ENCODE data around the gene ANK3.

The ANK3 gene

DNA sequence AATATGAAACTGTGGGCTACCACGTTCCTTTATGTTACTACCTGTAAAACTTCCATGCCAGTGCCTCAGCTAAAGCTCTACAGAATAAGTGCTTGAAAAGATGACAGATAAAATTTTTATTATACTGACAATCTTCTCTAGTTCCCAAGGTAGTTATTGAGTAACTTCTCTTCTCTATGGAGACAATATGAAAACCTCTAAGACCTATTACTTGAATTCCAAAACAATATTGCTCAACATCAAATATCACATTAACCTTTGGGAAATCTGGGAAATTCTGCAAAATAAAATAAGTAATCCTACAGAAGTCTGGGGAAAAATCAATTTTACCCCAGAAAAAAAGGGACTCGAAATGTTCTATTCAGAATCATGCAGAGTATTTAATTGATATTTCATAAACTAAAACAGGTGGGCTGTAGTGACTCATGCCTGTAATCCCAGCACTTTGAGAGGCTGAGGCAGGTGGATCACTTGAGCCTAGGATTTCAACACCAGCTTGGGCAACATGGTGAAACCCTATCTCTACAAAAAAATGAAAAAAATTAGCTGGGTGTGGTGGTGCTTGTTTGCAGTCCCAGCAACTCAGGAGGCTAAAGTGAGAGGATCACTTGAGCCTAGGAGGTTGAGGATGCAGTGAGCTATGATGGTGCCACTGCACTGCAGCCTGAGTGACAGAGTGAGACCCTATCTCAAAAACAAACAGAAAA, 23.8 kb upstream of the ANK3 start:
- DNase-seq (ENCODE audit: low spot score), result no peak

DNA sequence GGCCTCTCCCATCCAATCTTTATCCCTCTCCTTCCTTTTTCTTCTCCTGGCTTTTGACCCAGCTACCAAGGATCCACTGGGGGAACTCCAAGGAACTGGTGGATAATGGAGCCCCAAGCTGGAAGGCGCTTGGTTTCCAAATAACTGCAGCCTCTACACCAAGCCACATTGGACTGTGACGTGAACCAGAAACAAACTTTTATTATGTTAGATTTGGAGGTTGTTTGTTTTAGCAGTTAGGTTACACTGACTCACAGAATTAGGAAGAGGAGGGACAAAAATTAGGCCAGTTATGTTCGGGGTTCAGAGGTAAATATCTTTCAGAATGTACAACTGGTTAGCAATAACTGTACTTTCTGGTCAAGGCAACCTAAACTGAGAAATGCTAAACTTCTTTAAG, 21.3 kb upstream of the ANK3 start:
- no peak for DNase-seq (ENCODE audit: low spot score)

DNA sequence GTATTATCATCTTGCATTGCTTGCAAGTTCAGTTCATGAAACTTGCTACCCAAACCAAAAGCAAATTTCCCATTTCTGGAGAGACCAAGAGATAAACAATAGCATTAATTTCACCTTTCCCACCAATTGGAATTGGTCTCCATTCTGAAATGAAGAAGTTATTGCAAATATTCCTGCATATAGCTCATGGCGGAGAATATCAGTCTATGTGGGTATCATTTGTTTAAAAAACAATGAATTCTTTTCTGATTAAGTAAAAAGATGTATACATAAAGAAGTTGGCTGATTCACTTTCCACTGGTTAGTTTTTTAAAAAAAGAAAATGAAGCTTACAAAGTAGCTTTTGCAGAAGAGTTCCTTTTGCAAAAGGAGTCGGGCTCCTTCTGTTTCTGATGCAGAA, 19.5 kb upstream of the ANK3 start:
- no peak for DNase-seq (ENCODE audit: low spot score)

DNA sequence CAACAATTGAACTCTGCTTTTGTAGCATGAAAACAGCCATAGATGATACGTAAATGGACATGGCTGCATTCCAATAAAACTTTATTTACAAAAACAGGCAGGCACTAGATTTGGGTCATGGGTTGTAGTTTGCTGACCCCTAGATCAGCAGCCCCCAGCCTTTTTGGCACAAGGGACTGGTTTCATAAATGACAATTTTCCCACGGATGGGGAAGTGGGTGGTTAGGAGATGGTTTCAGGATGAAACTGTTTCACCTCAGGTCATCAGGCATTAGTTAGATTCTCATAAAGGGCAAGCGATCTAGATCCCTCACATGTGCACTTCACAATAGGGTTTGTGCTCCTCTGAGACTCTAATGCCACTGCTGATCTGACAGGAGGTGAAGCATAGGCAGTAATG, 16.5 kb upstream of the ANK3 start:
- DNase-seq (ENCODE audit: low spot score), result no peak

DNA sequence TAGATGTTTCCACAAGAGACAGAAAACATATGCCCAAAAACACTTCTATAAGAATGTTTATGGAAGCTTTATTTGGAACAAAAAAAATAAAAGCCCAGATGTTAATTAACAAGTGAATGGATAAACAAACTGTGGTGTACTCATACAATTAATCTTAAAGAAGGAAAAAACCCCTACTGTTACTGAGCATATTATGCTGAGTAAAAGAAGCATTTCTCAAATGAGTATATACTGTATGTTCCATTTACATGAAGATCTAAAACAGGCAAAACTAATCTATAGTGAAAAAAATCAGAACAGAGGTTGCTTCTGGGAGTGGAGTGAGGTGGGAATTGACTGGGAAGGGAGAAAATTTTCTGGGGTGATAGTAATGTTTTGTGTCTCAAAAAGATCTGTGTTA, 15.5 kb upstream of the ANK3 start:
- DNase-seq (ENCODE audit: low spot score), result no peak

DNA sequence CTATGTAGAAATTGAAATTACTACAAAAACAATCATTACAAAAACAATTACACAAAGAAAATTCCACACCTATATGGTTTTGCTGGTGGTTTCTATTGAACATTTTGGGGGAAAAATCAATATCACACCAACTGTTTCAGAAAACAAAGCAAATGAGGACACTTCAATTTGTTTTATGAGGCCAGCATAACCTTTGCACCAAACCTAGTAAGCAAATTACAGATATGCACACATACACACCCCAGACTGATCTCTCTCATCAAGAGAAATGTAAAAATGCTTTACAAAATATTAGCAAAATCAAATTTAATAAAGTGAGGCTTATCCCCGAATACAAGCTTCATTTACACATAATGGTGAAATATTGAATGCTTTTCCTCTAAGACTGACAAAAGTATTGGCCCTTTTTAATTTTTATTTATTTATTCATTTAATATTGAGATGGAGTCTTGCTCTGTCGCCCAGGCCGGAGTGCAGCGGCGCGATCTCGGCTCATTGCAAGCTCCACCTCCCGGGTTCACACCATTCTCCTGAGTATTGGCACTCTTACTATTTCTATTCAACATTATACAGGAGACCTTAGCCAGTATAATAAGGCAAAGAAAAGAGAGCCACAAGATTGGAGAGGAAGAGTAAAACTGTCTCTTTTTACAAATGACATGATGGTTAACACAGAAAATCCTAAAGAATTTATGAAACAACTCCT, 13.6 kb upstream of the ANK3 start:
- DNase-seq (ENCODE audit: low spot score), result no peak

DNA sequence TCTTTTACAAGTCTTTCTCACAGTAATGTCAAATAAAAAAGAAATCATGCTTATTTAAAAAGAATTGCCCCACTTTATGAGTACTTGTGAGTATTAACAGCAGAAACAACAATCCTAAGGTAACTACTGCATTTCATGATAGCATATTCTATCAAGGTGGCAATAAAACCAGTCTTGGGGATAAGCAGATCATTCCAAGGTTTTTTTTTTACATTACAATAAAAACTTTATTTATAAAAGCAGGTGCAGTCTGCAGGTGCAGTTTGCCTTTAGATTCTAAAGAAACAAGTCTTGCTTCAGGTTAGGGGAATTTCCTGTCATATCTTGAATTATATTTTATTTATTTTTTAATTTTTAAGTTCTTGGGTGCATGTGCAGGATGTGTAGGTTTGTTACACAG, 10.7 kb upstream of the ANK3 start:
- no peak for DNase-seq (ENCODE audit: low spot score)

DNA sequence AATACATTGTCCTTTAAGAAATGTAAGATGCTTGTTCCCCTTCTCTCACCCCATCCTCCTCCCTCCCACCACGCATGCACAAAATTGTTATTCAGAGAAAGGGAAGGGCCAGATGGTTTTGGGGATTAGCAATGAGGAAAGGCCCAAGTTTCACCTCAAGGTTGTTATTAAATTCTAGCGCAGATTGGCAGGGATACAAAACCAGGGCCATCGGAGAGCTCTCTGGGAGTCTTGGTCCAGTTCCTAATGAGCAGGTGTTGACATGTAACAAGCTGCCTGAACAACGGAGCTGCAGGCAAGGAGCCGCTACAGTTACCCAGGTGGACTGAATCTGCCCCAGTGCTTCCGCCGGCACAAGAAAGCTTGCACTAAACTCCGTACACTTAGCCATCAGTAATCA, 9.7 kb upstream of the ANK3 start:
- DNase-seq (ENCODE audit: low spot score), result no peak

DNA sequence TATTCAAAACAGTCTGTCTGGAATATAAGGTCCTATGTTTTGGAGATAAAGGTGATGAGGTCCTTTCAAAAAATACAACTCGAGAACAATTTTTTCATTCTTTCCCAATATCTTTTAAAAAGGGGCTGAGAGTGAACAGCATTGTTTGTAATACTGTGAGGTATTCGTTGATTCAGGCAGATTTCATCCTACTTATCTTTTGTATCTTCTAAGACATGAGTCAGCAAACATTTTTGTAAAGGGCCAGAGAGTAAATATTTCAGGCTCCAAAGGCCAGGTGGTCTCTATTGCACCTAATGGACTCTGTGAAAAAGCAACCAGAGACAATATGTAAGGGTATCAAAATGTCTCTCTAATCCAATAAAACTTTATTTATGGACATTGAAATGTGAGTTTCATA, 8.1 kb upstream of the ANK3 start:
- no peak for DNase-seq (ENCODE audit: low spot score)

DNA sequence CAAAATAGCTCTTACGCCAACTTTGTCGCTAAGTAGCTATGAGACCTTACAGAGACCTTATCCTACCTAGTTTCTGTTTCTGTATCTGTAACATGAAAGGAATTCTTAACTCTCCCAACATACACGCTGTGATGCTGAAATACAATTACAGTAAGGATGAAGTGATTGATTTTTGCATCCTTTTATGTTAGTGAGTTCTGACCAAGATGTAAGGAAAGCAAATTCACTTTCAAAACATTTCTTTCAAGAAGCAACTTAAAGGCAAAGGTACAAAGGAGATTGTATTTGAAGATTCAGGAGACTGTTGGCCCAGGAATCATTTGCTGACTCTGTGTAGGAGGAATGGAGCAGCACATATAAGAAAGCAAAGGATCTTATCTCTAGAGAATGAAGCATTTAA, 7.1 kb upstream of the ANK3 start:
- no peak for DNase-seq (ENCODE audit: low spot score)

DNA sequence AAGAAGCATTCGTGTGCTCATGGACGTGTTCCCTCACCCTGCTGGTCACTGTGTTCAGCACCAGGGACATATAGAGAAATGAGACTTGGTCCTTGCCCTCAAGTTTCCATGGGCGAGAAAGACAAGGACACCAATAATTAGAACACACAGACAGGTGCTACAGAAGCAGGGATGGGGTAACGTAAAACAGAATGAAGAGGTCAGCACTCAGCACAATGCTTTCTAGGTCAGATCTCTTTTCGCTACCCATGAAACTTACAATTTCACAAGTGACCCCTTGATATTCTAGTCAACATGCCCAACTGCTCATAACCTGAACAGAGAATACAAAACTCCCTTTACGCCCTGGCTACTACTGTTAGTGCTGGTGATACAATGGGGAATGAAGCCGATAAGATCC, 6.0 kb upstream of the ANK3 start:
- no peak for DNase-seq (ENCODE audit: low spot score)

DNA sequence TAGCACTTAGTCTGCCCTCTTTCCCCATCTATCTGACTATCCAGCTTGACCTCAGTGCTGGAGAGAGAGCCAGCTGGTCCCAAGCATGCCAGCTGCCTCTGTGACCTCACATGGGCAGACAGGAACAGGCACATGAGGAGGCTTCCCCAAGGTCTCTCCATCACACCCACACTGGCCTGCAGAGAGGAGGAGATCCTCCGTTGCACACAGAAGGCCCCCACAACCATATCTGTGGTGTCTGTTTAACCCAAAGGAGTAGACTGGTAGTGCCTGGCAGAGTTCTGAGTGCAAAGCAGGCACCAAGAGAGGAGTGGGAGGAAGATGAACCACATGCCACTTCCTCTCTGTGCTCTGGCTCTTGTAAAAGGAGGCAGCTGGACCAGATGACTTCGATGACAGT, 4.8 kb upstream of the ANK3 start:
- DNase-seq (ENCODE audit: low spot score), result peak; percentile 7

DNA sequence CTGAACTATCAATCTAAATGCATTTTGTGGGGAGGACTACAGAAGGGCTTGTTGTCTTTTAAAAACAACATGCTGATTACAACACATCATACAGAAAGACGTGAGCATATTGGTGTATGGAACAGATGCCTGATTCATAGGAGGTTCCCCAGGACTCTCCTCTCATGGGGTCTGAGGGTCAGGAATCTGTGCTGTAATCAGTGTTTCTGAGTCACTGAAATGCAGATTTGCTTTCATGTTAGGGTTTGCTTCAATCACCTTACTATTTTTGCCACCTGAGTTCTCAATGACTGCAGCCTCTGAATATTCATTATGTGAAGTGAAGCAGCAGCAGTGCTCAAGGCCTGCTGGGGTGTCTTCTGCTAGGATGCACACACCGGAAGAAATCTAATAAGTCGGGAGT, 550 bp upstream of the ANK3 start:
- no peak for DNase-seq (ENCODE audit: low spot score)

DNA sequence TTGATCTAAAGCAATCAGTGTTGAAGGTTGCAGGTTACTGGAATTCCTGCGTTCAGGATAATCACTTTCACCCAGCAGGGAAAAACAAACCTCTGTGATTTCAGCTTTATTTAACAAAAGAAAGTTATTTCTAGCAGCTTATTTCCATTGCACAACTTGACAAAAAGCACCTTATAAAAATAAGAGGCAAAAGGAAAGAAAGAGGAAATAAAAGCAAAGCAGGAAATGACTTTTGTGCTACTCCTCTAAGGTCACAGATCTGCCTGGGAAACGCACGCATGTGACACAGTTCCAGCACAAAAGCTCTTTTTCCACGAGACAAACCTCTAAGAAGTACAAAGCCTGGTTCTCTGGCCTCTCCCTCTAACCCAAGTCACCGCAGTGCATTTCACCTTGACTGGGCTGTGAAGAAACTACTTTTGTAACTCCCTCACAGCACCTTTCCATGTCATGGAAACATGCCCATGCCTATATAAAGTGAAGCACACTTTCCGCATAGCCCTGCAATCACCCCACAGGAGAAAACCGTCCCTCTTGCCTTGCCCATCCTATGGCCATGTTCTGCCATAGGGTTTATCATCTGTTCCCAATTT, 870 bp downstream of the ANK3 start:
- DNase-seq (ENCODE audit: low spot score), result no peak

DNA sequence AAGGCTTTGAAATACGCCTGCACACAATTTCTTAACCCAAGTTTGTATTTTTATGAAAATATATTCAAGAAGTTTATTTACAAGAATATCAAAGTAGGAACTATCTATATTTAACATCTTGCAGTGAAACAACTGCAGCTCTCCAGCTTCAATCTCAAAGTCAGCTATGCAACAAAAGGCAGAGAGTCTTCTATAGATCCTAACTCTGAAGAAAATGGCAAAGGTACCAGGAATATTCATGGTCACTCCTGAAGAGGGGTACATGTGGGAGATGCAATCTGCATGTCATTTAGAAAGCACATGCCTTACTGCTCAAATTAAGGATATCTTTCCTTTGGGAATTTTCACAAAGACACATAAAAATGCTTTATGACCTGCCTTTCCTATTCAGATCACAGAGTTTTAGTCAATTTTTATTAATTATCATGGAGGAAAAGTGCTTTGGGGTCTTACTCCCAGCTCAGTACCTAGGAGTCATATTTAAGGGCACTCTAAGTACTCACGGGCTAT, 1.5 kb downstream of the ANK3 start:
- DNase-seq (ENCODE audit: low spot score), result no peak

DNA sequence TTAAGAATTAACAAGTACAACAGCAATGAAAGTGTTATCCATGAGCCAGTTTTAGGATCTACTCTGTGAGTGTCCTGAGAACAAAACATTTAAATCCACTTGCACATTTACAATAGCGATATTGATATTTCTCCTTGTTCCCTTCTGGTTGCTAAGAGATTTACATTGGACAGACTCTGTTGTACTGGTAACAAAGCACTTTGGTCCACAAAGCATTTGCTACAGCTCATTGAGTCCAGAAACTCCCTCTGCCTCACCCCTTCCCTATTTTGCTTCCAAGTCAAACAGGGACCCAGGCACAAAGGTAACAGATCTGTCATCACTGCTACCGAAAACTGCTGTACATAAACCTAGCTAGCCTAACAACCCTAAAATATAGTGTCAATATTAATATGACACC, 2.1 kb downstream of the ANK3 start:
- no peak for DNase-seq (ENCODE audit: low spot score)

DNA sequence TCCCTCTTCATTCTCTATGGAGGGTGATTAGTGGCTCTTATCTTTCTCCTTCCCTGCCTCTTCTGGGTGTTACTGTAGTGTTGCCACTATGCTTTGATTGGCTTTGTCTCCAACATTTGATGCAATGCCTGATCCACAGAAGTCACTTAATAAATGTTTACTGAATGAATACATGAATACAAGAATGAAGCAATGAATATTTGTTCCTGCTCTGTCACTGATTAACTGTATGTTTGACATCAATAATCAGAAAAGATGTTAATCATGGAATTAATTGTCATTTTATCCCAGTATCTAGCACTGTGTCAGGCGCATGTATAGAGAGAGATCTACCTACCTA, 4.3 kb downstream of the ANK3 start:
- DNase-seq (ENCODE audit: low spot score), result no peak

DNA sequence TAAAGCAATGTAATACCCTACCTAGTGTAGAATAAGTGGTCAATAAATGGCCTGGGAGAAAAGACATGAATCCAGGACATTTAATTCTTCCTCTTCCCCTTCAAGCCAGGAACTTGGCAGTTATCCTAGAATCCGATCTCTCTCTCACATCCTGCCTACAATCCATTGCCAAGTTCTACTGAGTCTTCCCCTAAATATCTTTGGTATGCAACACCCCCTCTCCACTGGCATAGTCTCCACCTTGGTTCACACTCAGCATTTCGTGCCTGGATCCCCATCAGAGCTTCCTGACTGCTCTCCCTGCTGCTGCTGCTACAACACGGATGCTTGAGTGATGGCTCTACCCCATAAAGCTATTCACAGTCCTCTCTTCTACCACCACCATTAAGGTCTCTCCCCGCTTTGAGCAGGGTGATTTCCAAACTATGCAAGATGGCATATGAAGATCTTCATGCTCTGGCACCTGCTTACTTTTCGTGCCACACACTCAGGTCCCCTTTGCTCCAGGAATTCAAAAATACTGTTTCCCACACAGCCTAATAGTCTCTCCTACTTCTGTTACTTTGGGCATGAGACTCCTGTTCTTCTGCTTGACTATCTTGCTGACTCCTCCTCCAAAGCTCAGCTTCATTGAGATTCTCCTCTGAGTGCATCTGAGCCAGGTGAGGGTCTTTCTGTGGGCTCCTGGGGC, 4.8 kb downstream of the ANK3 start:
- DNase-seq (ENCODE audit: low spot score), result no peak

DNA sequence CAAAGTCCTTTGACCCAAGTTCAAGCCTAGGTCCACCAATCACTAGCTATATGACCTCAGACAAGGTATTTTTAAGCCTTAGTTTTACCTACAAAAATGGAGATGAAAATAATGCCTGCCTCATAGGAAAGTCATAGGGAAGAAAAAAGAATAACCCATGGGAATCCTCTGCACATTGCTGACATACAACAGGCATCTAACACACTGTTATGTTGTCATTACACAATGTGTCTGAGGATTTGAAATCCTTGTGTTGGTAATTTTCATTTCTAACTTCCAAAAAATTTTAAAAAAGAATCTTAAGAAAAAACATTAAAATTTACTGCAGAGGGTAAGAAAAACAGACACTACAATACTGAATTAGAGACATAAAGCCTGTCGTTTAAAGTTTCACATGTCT, 5.7 kb downstream of the ANK3 start:
- DNase-seq (ENCODE audit: low spot score), result no peak

DNA sequence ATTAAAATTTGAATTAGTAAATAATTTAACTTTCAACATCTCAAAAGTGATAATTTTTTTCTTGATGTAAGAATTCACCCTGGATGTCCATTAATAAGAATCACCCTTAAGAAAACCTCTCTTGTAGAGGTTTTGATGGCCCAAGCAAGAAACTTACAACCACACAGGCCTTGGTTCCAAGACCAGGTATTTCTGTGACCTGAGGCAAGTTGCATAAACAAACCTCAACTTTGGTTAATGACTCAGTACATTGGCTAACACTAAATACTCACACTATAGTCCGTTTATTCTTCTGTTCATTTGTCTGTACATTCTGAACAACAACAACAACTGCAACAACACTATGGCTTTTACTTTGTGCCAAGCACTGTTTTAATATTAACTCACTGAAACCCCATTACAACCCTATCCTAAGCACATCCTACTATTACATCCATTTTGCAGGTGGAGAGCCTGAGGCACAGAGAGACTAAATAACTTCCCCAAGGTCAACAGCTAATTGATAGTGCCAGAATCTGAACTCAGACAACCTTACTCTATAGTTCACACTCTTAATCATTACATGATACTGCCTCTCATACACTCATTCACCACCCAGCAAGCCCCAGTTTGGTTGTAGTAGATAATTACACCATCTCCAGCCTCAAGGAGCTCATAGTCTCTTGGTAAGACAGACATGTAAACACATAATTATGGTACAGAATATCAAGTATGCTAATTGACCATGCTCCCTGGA, 6.6 kb downstream of the ANK3 start:
- no peak for DNase-seq (ENCODE audit: low spot score)

DNA sequence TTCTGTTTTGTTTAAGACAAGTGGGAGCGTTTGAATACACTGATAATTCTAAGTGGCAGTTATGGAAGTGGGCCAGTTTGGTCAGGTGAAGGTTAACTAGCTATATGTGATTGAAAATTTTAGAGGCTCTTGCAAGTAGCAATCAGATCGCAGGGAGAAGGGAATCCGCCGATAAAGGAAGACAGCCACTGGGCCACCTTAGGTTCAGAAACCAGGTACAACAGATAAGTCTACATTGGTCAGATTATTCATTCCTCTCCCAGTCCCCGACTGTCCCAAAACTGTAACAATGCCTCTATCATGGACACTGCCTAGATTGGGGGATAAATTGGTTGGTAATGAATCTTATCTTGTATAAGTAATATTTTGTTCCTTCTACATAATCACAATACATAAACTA, 8.9 kb downstream of the ANK3 start:
- no peak for DNase-seq (ENCODE audit: low spot score)

DNA sequence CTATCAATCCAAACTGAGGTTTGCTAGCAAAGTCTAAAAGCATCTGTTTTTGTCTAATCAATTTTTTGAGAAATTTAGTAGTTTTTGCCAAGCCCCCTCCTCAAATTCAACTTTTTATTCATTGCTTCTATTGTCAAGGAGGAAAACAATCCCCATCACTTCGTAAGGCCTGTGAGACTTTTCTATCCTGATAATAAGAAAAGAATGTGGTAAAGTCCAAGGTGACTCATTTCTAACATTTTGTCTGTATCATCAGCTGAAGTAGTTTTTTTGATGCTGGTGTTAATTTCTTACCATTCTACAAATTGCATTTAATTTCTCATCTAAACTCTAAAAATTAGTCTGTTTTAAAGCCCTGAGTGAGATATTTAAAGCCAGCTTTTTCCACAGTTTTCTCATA, 11.7 kb downstream of the ANK3 start:
- DNase-seq (ENCODE audit: low spot score), result no peak

DNA sequence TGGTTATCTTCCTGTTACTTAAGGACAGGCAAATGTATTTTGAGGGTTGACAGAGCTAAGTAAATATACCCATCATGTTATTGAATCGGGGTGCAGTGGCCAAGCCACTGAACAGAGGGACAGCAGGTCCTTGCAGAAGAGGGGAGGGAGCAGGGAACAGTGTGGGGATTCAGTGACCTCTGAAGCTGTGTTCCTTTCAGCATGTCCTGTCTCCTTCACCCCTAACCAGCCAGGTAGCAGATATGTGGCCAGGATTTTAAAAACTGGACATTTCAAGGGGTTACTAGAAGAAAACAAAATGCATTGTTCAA, 12.7 kb downstream of the ANK3 start:
- no peak for DNase-seq (ENCODE audit: low spot score)
